Type B pancreatic cell (in vitro differentiated cells): ENCODE data around the gene TTC19. TPM values are rescaled to one million over a fixed set of nuclear protein-coding genes. Genes with fewer than 3 reads are reported as not detected.
A peak's percentile ranks its signal among the peaks of the same experiment; 100 is the strongest.

Experiments
- DNase-seq: peaks from one replicate; pipeline ENCODE4 v3.0.0; 2021; ENCODE audit warnings: mixed read lengths; ENCODE audit not compliant: unreplicated experiment; ENCODE audit errors: extremely low spot score
- H3K27ac Mint-ChIP-seq: 2 replicates; pipeline ENCODE4 v1.8.0; 2021; ENCODE audit warnings: mild to moderate bottlenecking, mixed read lengths
- H3K27me3 Mint-ChIP-seq: 2 replicates; pipeline ENCODE4 v1.8.0; 2021; ENCODE audit warnings: mixed read lengths
- H3K36me3 Mint-ChIP-seq: 2 replicates; pipeline ENCODE4 v1.8.0; 2021; ENCODE audit warnings: mixed read lengths
- H3K4me1 Mint-ChIP-seq: one replicate; pipeline ENCODE4 v1.8.0; 2021; ENCODE audit warnings: mixed read lengths; ENCODE audit not compliant: unreplicated experiment
- H3K4me3 Mint-ChIP-seq: 2 replicates; pipeline ENCODE4 v1.8.0; 2021; ENCODE audit warnings: mild to moderate bottlenecking, mixed read lengths
- H3K9me3 Mint-ChIP-seq: 2 replicates; pipeline ENCODE4 v1.8.0; 2021; ENCODE audit warnings: mixed read lengths
- total RNA-seq: library from RNA; stranded (reverse); gene quantifications from 2 replicates; pipeline ENCODE4 v1.2.1, GENCODE V29; 2021; ENCODE audit warnings: low replicate concordance
- TF ChIP-seq, protein P1 (sequence below): fragments of 200-600 bp; sonication (generic); conservative IDR thresholded peaks from 2 replicates; pipeline ENCODE4 v1.5.0; 2021; ENCODE audit warnings: antibody characterized with exemption, mild to moderate bottlenecking

The TTC19 gene
- total RNA-seq, 1 donor from 2014 or later: 43.3 TPM

DNA sequence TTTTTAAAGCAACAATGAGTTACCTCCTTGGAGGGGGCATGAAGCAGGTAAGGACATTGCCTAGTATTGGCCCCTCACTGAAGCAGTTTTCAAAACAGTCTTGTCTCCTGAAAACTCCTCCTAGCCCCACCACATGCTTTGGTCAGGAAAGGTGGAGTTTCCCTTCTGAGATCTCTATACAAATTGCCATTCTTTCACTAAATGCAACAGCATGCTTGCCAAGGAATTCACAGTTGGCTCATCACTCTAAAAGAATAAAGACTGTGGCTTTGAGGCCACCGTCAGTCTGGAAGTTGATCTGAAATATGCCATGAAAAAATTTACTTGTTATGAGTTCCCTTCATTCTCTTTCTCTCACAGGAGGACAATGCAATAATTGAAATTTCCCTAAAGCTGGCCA is 4.2 kb downstream of the TTC19 start:
- Mint-ChIP-seq H3K4me1 (peaks cover 12% of the 10 kb centered on the region), H3K36me3 (peaks cover 44% of the 10 kb centered on the region), H3K27ac (no peak overlapping the region), H3K9me3 (no peaks in the 10 kb centered on the region), H3K27me3 (no peaks in the 10 kb centered on the region), H3K4me3 (no peak overlapping the region)
- no peak for DNase-seq
- TF ChIP-seq, protein P1, sequence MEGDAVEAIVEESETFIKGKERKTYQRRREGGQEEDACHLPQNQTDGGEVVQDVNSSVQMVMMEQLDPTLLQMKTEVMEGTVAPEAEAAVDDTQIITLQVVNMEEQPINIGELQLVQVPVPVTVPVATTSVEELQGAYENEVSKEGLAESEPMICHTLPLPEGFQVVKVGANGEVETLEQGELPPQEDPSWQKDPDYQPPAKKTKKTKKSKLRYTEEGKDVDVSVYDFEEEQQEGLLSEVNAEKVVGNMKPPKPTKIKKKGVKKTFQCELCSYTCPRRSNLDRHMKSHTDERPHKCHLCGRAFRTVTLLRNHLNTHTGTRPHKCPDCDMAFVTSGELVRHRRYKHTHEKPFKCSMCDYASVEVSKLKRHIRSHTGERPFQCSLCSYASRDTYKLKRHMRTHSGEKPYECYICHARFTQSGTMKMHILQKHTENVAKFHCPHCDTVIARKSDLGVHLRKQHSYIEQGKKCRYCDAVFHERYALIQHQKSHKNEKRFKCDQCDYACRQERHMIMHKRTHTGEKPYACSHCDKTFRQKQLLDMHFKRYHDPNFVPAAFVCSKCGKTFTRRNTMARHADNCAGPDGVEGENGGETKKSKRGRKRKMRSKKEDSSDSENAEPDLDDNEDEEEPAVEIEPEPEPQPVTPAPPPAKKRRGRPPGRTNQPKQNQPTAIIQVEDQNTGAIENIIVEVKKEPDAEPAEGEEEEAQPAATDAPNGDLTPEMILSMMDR: no peak

DNA sequence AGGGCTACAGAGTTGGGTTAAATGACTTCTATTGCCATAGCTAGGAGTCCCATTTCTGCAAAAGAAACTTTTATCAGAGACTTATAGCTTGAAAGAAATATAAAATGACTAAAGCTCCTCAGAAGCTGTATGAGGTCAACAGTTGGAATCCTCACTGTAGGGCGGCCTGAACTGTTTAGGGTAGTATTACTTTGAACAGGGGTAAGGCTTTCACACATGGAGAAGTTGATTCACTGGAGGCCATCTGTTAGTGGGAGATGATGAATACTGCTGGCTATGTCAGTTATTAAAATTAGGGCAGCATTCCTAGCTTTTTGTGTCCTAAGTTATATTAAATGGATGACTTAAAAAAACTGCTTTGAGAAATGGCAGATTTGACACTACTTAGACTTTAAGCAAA is 6.0 kb downstream of the TTC19 start:
- H3K36me3 Mint-ChIP-seq: peaks cover 45% of the 10 kb centered on the region

DNA sequence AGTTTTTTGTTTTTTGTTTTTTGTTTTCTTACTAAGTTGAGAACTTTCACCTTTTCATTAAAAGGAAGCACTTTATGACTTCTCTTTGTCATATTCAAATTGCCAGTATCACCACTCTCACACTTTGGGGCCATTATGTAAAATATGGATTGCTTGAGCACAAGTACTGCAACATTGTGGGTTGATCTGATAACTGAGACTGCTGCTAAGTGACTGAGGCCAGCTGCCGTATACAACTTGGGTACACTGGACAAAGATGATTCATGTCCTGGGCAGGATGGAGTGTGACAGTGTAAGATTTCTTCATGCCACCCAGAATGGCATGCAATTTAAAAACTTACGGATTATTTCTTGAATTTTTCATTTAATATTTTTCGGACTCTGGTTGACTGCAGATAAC is 7.8 kb downstream of the TTC19 start:
- no peaks in the 10 kb centered on the region for H3K4me1 Mint-ChIP-seq
- H3K4me3 Mint-ChIP-seq: no peak overlapping the region
- H3K27me3 Mint-ChIP-seq: no peaks in the 10 kb centered on the region
- H3K27ac Mint-ChIP-seq: no peak overlapping the region
- TF ChIP-seq, protein P1: no peak
- no peak for DNase-seq
- no peaks in the 10 kb centered on the region for H3K9me3 Mint-ChIP-seq
- peaks cover 39% of the 10 kb centered on the region for H3K36me3 Mint-ChIP-seq

More for the DNA sequence above, 6.0 kb downstream of the TTC19 start:
- TF ChIP-seq, protein P1: no peak
- DNase-seq: no peak
- no peak overlapping the region for H3K4me3 Mint-ChIP-seq
- H3K27me3 Mint-ChIP-seq: no peaks in the 10 kb centered on the region
- H3K4me1 Mint-ChIP-seq: peaks cover 12% of the 10 kb centered on the region
- H3K27ac Mint-ChIP-seq: no peak overlapping the region
- no peaks in the 10 kb centered on the region for H3K9me3 Mint-ChIP-seq

DNA sequence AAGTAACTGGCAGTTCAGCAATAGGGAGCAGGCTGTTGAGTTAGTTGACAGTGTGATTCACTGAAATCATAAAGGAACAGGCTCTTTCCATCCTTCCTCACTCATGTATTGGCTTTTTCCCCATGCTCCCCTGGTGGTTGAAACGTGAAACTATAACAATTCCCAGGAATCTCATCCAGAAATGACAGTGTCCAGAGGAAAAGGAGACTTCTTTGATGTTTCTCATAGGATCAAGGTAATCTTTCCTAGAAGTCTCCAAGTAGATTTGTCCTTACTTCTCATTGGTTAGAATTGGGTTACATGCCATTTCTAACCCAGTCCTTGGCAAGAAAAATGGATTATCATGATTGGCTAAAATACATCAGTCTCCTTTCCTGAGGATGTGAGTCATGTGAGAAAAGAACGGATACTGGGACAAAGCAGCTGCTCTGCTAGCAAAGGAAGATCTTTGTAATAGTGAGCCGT is 14.4 kb downstream of the TTC19 start:
- Mint-ChIP-seq H3K4me3 (no peak overlapping the region), H3K9me3 (no peaks in the 10 kb centered on the region), H3K27ac (peak overlapping the region; percentile 5), H3K27me3 (no peaks in the 10 kb centered on the region), H3K36me3 (peaks cover 23% of the 10 kb centered on the region), H3K4me1 (no peaks in the 10 kb centered on the region)
- no peak for DNase-seq
- TF ChIP-seq, protein P1: peak; percentile 75

DNA sequence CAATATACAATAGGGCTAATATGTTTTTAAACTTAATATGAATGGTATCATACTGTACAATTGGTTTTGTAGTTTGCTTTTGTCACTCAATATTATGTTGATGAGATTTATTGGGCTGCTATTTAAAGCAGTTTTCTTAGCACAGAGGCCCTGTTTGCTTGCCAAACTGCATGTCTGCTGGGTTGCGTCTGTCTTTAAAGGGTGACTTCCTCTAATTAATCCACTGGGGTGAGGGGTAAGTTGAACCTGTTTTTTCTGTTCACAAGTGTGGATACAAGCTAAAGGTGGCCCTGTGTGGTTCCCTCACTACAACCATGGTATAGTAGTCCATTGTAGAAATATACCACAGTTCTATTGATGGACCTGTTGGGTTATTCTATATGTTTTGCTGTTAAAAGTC is 19.7 kb downstream of the TTC19 start:
- H3K4me1 Mint-ChIP-seq: peaks cover 4% of the 10 kb centered on the region
- no peaks in the 10 kb centered on the region for H3K9me3 Mint-ChIP-seq
- peaks cover 36% of the 10 kb centered on the region for H3K36me3 Mint-ChIP-seq
- TF ChIP-seq, protein P1: no peak
- no peak overlapping the region for H3K27ac Mint-ChIP-seq
- H3K27me3 Mint-ChIP-seq: no peaks in the 10 kb centered on the region
- no peak overlapping the region for H3K4me3 Mint-ChIP-seq
- DNase-seq: no peak

DNA sequence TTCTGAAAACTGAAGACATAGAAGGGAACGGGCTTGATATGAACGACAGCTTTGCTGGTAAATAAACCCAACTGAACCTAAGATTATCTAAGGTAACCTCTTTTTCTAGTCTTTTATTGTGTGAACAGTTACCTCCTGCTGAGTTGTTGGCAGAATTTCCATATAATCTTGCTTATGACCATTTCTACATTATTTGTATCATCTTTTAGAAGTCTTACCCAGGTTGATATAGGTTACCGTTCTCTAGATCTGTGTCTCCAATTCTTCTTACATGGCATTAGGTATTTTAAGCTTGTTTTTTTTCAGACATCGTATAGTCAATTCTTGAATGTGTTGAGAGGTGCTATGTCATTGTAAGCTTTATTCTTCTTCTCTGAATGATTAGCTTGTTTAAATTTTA is 24.3 kb downstream of the TTC19 start:
- H3K4me1 Mint-ChIP-seq: peaks cover 4% of the 10 kb centered on the region
- H3K4me3 Mint-ChIP-seq: no peak overlapping the region
- TF ChIP-seq, protein P1: no peak
- no peak for DNase-seq
- H3K36me3 Mint-ChIP-seq: peaks cover 46% of the 10 kb centered on the region
- H3K9me3 Mint-ChIP-seq: no peaks in the 10 kb centered on the region
- no peaks in the 10 kb centered on the region for H3K27me3 Mint-ChIP-seq
- no peak overlapping the region for H3K27ac Mint-ChIP-seq
